Measurements from ENCODE around the gene PRCC.
A peak's percentile ranks its signal among the peaks of the same experiment; 100 is the strongest.

PRCC gene, protein sequence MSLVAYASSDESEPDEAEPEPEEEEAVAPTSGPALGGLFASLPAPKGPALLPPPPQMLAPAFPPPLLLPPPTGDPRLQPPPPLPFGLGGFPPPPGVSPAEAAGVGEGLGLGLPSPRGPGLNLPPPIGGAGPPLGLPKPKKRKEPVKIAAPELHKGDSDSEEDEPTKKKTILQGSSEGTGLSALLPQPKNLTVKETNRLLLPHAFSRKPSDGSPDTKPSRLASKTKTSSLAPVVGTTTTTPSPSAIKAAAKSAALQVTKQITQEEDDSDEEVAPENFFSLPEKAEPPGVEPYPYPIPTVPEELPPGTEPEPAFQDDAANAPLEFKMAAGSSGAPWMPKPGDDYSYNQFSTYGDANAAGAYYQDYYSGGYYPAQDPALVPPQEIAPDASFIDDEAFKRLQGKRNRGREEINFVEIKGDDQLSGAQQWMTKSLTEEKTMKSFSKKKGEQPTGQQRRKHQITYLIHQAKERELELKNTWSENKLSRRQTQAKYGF

DNA sequence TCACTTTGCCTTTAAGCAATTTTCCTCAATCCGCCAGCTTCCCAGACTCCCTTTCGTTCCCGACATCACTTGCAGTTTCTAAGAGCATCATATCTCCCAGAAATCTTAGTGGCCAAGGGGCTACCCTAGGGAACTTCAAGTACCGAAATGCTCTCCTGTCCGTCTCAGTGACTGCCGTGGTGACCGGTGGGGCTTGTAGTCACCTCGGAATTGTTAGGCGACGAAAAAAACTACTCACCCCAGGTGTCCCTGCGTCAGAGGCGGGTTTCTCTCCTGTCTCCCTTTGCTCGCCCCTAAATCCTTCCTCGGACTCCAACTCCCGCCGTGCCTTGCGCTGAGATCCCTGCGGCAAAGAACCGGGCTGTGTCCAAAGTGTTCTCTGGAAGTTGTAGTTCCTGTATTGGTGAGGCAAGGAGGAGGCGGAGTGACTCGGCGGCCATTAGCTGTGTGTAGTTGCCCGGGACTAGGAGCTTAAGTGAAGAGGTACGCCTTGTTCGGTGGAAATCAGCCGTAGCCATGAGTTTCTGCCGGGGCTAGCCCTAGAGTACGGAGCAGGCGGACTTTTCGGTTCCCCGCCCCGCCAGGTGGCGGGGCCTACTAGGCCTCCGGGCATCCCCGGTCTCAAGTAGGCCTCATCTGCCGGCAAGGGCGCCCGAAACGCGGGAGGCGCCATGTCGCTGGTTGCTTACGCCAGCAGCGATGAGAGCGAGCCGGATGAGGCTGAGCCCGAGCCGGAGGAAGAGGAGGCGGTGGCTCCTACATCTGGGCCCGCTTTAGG lies at the start of gene PRCC:
TSS of gene PRCC (plus strand) at position 435 of the 778 bp plus-strand sequence. CDS start at position 672, 237 bp downstream.
- peak; percentile 93 for DNase-seq (ENCODE audit: low spot score)

DNA sequence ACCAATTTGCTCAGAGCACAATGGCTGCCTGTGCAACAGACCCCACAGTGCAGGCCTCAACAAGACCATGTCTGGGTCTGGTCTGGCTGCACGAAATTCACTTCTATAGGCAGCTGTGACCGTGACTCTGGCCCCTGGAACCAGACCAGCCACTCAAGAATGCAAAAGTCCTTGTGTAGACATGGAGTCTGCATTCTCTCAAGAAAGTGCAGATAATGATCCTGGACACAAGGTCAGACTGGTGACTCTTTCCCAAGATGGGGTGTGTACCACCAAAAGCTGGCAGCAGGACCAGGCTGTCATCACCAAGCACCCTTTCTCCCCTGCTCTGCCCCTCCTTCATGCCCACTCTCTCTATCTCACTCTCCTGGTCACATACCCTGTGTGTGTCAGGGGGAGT lies 46.2 kb upstream of the PRCC start:
- DNase-seq (ENCODE audit: low spot score) = no peak

DNA sequence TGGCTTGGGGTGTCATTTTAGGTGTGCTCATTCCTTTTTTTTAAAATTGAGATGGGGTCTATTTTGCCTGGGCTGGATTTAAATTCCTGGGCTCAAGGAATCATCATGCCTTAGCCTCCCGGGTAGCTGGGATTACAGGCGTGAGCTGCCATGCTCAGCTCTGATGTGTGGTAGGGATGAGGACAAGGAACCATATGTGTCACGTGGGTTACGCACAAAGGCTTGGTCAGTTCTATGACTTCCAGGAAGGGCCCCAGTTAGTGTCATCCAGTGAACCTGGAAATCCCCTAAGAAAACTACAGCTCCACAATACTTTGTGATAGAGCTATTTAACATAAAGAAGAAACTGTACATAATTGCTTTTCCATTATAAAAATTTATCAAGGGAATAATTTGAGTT lies 45.8 kb upstream of the PRCC start:
- no peak for DNase-seq (ENCODE audit: low spot score)

DNA sequence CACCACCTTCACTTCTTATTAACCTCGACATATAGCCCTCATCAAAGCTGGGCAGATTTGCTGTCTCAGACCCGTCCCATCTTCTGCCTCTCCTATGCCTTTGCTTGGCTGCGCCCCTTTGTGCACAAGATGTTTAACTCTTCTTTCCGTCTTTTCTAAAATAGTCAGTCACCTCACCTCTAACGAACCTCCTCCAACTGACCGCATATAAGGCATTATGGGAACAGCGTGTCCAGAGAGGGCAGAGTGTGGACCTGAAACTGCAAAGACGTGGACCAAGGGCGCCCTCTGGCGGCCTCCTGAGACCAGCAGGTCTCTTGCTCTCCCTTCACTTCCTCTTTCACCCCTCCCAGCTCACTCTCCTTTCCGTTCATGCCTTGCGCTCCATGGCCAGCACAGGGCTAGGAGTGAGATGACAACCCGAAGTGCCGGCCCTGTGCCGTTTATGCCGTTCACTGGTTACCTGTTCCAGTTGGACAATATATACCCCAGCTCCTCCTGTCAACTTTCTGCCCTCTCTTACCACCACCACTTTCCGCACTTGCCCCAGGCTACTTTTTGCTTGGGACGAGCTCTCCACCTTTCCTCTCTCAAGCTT lies 41.6 kb upstream of the PRCC start:
- DNase-seq (ENCODE audit: low spot score) = peak; percentile 89

DNA sequence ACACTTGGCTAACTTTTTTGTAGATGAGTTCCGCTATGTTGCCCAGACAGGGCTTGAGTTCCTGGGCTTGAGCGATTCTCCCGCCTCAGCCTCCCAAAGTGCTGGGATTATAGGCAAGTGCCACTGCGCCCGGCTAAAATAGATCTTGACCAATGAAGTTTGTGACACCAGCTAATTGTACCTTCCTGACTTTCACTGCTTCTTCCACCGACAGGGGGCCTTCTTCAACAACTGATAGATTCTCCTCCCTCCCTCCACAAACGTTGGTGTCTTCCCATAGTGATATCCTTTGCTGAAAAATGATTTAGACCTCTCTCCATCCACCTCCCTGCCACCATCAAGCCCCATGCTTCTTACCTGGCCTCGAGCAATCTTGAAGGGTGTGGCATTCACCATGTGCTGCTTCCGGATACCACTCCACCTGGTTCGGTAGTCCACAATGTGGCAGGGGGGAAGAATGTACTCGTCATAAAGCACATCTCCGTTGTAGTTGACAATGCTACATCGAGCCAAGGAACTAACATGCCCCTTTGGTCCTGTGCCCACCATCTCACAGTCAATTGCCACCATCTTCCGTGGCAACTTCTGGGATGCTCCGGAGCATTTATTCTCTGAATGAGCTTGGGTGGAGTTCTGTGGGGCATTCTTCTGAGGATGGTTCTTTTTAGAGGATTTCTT lies 40.6 kb upstream of the PRCC start:
- DNase-seq (ENCODE audit: low spot score) = peak; percentile 77

DNA sequence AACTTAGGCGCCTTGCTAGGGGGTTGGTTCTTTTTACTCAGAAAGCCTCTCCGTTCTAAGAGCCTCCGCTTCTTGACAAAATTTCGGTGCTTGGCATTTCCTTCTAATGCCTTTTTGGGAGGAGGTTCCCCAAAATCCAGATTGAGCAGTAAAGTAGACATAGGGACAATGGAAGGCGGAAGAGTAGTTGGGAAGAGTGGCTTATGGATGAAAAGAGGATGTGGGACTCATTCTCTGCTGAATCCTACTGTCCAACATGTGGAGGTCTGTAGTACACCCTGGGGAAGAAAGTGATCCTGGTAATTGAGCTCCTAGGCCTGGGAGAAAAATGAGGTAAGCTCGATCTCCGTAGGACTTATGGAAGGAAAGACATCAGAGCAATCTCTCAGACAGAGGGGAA lies 39.8 kb upstream of the PRCC start:
- no peak for DNase-seq (ENCODE audit: low spot score)

DNA sequence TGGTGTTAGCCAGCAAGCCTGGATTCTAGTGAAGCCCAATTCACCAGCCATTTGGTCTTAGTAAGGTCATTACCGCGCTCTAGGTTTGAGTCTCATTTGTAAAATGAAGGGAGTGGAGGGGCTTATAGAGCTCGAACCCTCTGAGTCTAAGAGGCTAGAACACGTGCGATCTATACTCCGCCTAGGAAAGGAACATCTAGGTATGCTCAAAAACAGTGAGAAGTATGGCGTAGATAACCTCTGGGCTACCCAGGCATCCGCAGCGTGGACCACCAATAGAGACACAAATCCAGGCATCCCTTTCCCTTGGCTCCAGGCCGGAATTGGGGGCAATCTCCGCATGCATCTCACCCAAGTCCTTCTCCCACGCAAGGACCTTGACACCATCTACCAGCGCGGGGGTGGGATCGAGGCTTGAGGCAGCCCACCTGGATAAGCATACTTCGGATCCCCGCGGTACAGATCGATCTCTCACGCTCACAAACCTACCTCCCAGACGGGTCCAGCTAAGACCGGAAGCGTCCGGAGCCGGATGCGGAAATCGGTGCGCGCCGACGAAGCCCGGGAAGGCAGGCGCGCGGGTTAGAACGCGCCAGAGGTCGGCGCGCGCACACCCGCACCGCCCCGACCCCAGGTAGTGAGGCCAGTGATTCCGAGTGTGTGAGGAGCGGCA lies 39.3 kb upstream of the PRCC start, which contains the start of gene METTL25B:
TSS of gene METTL25B (plus strand) at position 544 of the 673 bp plus-strand sequence. CDS start 636 bp downstream, outside the sequence.
- peak; percentile 86 for DNase-seq (ENCODE audit: low spot score)

DNA sequence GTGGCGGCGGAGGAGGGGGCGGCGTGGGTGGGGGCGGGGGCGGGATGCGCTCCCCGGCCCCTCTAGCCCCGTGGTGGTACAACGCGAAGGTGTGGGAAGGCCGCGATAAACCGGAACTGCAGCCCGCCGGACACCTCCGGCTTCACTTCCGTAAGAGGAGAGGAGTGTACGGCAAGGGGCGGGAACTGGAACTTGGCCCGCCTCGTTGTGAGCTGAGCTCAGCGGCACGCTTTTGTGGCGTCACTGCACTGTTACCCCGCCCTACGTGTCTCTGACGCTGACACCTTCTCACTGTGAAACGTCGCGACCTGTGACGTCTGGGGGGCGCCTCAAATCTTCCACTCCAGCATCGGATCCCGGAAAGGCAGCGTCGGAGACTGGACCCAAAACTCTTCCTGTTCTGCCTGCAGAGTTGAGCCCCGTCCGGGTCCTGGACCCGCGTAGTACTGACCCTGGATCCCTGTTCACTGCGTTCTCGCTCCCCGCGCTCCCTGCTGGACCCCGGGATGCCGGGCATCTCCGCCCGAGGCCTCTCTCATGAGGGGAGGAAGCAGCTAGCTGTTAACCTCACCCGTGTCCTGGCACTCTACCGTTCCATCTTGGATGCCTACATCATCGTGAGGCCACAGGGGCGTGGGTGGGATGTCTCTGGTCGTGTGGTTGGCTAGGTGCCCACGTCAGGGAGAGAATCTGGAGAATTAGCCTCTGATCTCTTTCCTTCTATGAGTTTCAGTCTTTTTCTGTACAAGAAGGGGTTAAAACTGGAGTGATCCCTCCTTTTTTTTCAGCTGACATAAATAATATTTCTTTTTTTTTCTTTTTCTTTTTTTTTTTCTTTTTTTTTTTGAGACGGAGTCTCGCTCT lies 38.5 kb upstream of the PRCC start, which contains the start of gene ISG20L2:
TSS of gene ISG20L2 (minus strand) at position 168 of the 864 bp plus-strand sequence. CDS start 1,114 bp downstream, outside the sequence.
- peak; percentile 94 for DNase-seq (ENCODE audit: low spot score)

DNA sequence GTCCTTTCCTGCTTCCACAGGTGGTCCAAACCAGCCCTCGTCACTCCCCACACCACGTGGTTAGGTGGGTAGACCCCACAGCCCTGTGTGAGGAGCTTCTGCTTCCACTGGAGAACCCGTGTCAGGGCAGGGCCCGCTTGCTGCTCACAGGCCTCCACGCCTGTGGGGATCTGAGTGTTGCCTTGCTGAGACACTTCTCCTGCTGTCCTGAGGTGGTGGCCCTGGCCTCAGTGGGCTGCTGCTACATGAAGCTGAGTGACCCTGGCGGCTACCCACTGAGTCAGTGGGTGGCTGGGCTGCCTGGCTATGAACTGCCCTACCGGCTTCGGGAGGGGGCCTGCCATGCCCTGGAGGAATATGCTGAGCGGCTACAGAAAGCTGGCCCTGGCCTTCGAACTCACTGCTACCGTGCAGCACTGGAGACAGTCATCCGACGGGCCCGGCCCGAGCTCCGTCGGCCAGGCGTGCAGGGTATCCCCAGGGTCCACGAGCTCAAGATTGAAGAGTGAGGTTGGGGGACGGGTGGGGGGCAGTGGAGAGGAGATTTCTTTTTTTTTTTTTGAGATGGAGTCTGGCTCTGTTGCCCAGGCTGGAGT lies 33.2 kb upstream of the PRCC start:
- DNase-seq (ENCODE audit: low spot score) = no peak

DNA sequence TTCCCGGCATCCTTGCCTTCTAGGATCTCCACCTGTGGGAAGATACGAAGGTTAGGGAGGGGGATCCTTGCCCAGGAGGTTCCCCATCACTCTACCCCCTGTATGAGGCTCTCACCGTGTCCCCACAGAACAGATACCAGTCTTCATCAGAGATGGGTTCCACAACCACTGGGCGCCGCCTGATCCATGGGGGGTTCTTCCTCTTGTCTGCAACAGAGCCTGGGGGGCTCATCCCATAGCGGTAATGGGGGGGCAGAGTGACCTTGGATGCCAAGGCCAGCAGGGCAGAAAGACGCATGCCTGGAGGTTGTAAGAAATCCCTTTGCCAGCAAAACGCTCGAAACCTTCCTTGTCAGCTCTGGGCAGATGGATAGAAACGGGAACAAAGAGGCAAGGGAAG lies 28.9 kb upstream of the PRCC start:
- DNase-seq (ENCODE audit: low spot score) = no peak

DNA sequence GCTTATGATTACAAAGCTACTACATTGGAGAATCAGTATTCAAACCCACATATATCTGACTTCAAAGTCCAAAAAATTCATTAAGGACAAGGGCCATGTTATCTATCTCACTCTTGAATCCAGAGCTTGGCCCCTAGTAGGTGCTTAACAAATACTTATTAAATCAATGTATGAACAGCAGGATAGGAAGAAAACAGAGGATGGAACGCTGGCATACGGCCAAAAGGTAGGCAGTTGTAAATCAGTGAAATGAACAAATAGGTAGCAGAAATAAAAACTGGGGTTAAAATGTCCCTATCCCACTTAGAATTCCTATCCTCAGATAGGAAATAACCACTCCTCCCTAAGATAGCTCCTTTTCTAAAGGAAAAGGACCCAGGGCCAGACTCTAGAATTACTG lies 28.4 kb upstream of the PRCC start:
- no peak for DNase-seq (ENCODE audit: low spot score)

DNA sequence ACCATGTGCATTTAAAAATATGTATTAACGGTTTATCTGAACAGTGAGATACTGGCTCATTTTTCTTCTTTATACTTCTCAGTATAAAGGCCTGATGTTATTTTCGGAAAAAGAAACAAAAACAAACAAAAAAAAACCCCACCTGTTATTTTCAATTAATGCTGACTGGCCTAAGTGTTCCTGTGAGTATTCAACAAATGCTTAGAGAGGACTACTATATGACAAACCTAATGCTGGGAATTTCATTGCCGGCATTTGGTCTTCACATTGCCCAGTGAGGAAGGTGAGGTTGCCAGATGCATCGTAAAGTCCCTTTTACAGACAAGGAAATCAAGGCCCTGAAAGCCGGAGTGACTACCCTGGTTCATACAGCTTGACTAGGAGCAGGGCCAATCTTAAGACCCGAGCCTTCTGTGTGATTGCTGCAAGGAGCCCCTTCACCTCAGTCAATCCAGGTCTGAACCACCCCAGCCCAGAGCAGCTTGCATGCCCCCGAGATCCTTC lies 27.0 kb upstream of the PRCC start:
- no peak for DNase-seq (ENCODE audit: low spot score)

DNA sequence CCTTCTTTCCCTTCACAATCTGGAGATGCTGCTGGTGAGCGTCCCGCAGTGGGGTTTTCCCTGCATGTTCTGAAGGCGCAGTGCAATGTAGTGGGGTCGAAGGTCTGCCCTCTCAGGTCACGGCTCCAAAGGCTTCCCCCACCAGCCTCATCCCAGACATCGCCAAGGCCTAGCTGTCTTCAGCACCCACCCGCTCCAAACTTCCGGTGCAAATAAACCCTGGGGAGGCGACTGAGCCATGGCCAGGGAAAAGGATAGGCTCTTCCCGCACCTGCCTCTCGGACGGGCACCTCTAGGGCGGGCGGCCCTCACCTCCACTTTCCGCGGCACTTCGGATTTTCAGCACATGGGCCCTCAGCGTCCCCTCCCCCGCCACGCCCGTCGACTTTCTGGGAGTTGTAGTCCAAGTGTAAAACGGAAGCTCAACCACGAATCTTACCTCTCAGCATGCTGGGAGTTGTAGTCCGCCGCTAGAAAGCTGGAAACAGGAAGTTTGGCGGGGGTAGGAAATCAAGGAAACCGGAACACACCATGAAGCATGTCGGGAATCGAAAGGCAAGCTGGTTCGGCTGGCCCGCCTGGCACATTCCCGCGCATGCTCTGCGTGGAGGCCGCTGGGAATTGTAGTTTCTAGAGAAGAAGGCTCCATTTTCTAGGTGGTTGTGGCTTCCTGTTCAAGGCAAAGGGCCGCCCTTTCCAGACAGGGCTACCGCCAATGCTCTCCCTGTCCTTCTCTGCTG lies 26.4 kb upstream of the PRCC start, which contains the start of gene MRPL24:
TSS of gene MRPL24 (minus strand) at position 348 of the 740 bp plus-strand sequence. CDS start 2,384 bp downstream, outside the sequence.
- DNase-seq (ENCODE audit: low spot score) = peak; percentile 94

DNA sequence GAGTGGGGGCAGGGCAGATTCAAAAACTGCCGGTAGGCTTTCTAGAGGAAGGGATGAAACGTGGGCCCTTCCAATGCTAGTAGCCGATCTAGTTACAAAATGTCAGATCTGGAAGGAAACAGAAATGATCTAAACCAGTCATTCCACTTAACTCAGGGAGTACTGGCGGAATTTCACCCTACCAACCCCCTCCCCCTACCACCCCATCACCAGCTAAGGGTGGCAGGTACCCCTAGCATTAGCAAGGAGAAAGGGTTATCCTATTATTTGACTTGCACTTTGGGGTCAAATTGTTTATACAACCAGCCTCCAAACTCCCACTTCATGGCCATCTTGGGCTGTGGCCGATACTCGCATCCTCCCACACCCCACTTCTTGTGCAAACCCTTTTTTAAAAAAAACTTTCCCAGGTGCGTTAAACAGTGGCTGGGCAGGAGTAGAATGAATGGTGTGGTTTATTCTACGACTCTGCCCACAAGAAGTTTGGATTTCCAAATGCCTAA lies 25.8 kb upstream of the PRCC start:
- no peak for DNase-seq (ENCODE audit: low spot score)

DNA sequence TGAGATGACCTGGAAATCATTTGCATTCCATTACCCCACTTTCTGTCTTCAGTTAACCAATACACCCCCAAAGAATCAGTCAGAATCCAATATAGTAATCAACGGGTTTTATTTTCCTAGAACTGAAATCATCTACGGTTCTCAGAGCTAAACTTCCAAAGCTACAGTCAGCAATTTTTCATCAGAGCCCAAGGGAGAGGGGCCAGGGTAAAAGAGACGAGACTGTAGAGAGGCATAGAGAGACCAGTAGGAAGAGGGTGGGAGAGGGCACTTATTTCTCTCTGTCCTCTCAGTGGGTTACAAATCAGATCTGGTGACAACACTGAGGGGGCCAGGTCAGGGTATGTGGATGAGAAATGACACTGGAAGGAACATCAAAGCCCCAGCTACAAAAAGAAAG lies 25.3 kb upstream of the PRCC start:
- DNase-seq (ENCODE audit: low spot score) = no peak

DNA sequence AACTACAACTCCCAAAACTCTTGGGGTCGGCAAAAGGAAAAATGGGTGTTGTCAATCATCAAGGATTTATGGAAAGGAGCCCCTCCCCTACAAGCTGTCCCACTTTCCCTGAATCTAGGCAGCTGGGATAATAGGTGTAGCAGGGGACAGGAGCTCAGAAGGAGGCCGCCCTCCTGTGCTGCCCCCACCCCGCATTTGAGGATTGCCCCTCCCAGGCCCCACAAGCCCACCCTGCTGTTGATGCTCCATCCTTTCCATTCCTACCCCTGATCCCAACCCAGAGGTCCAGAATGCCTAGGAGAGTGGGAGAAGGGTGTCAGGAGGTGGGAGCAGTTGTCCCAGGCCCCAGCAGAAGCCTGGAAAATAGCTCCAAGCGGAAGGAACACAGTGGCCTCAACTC lies 24.5 kb upstream of the PRCC start:
- DNase-seq (ENCODE audit: low spot score) = no peak

DNA sequence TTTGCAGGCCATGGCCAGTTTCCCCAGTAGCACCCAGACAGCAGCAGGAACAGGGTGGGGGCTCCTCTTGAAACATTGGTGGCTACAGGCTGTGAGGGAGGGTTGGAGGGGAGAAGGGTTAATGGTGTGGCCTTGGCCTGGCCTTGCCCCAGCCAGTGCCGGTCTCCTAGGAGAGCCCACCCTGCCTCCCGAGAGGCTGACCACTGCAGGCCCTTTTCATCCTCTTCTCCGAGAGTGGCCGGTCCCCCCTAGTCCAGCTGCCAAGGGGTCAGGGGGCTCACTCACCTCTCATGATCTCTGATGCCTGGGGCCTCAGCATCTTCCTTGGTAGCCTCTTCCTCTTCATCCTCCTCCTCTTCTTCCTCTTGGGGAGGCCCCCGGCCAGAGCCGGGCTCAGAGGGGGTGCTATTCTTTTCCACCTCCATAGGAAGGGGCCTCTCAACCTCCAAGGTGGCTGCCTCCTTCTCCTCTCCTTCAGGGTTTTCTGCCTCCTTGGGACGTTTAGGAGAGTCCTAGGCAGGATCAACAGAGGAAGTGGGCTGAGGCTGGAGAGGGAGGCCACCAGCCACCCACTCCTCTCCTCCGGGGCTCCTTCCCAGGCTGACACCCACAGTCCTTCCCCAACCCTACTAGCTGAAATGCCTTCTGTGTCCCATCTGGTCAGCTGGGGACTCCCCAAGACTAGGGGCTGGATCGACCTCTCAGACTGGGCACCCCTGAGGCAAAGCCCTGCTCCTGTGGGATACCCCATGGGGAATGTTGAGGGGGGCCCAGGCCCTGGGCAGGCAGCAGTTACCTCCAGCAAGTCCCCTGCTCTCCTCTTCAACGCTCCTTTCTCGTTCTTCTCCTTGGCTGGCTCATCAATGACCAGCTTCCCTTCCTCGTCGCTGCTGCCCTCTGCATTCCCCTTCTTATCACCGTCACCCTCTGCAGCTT lies 23.7 kb upstream of the PRCC start:
- DNase-seq (ENCODE audit: low spot score) = no peak

All from GM03348 (cell line).